ENCODE data around the gene NLRP8.
"Not testable (repeated sequence)": the region's sequence is repeated elsewhere in the genome, so short reads cannot be mapped to it uniquely, and the experiment has no call there.

The NLRP8 gene

GRCh38 chr19:56020355-56020975, 72.8 kb downstream of the NLRP8 start:
- not testable (repeated sequence) for H3K27ac Mint-ChIP-seq; H3K4me3 Mint-ChIP-seq; DNase-seq; H3K4me1 Mint-ChIP-seq (ENCODE audit: low read depth); H3K36me3 Mint-ChIP-seq (ENCODE audit: low read depth); H3K27me3 Mint-ChIP-seq
- H3K9me3 Mint-ChIP-seq: peaks cover 22% of the 10 kb centered on the region

- no peaks in the 10 kb centered on the region for H3K27me3 Mint-ChIP-seq
- DNase-seq: no peak
- H3K4me1 Mint-ChIP-seq (ENCODE audit: low read depth): no peaks in the 10 kb centered on the region
- peaks cover 2% of the 10 kb centered on the region for H3K9me3 Mint-ChIP-seq
- no peak overlapping the region for H3K4me3 Mint-ChIP-seq
- H3K36me3 Mint-ChIP-seq (ENCODE audit: low read depth): no peaks in the 10 kb centered on the region
- H3K27ac Mint-ChIP-seq: no peak overlapping the region
Measured at GRCh38 chr19:56026769-56027168, 79.1 kb downstream of the NLRP8 start.

Measured in activated T-cell treated with anti-CD3 and anti-CD28 coated beads, Interleukin-2, amount 50 U/mL, for 24 hours (primary cell).